ENCODE data around the gene PHB1.

DNA sequence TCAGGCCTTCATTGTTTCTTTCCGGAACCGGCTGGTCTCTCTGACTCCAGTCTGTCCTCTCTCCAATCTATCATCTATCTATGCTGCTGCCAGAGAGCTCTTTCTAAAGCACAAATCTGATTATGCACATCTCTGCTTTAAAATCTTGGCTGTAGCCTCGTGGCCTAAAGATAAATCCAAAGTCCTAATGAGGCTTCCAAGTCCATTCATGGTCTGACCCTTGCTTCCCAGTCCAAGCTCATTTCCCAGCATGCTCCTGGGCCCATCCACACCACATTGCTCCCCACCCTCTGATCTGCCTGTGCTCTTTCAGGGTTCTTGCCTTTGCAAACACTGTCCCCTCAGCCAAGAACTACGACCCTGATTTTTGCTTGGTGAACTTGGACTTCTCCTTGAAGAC, 21.5 kb upstream of the PHB1 start:
- TF ChIP-seq, protein P1, sequence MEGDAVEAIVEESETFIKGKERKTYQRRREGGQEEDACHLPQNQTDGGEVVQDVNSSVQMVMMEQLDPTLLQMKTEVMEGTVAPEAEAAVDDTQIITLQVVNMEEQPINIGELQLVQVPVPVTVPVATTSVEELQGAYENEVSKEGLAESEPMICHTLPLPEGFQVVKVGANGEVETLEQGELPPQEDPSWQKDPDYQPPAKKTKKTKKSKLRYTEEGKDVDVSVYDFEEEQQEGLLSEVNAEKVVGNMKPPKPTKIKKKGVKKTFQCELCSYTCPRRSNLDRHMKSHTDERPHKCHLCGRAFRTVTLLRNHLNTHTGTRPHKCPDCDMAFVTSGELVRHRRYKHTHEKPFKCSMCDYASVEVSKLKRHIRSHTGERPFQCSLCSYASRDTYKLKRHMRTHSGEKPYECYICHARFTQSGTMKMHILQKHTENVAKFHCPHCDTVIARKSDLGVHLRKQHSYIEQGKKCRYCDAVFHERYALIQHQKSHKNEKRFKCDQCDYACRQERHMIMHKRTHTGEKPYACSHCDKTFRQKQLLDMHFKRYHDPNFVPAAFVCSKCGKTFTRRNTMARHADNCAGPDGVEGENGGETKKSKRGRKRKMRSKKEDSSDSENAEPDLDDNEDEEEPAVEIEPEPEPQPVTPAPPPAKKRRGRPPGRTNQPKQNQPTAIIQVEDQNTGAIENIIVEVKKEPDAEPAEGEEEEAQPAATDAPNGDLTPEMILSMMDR (IDR thresholded peaks at IDR 0.05), result no peak
- no peak for TF ChIP-seq POLR2A (IDR thresholded peaks at IDR 0.05)
